GM18519 (cell line): ENCODE data around the gene SLC25A19.
"Not testable (repeated sequence)": the region's sequence is repeated elsewhere in the genome, so short reads cannot be mapped to it uniquely, and the experiment has no call there.

Experiments used
- ATAC-seq: cut with Tn5 transposase; IDR thresholded peaks from one replicate; pipeline ENCODE4 v1.9.1; 2021; ENCODE audit warnings: mild to moderate bottlenecking, moderate library complexity; ENCODE audit not compliant: unreplicated experiment, low FRiP score

Gene SLC25A19

DNA sequence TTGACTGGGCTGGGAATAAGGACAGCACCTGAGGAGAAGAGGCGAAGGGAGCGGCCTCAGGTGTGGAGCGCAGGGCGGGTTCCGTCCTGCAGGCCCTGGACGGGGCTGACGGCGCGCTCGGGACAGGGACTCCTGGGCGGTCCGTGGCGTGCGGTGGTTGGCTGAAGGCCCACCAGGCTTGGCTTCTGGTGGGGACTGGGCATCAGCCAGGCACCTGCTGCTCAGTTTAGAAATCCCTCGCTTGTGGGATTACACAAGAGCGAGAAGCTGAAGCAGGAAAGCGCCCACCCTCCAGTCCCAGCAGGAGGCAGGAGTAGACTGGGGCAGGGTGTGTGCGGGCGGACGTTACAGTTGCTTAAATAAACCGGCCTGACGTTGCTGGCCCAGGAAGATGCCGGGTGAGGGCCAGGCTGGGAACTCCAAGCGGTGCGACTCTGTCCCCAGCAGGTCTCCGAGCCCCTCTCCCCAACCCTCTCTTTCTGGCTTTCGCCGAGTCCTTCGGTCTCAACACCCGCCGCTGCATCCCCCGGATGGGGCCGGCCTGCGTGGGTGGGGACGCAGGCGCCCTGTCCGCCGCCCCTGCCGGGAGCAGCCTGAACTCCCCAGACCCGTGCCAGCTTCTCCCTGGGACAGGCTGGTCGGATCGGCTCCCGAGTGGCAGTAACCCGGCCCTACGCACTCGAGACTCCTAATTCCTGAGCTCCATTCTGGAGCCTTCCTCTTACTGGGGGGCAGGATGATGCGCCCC lies 18.8 kb downstream of the SLC25A19 start:
- no peak for ATAC-seq

DNA sequence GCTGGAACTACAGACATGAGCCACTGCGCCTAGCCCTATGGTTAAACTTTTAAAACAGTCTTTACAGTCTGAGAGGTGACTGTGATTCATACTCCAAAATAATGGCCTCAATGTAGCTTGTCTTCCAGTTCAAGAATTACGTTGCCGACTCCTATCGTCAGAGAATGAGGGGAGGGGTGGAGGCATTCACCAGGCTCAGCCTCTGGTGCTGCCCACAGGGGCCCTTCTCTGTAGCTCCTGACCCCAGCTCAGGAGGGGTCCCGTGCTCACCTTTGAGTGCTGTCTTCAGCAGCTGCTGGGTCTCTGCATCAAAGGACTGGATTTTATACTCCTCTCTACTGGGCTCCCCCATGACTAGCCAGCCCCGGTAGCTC lies 19.4 kb downstream of the SLC25A19 start:
- ATAC-seq: no peak

DNA sequence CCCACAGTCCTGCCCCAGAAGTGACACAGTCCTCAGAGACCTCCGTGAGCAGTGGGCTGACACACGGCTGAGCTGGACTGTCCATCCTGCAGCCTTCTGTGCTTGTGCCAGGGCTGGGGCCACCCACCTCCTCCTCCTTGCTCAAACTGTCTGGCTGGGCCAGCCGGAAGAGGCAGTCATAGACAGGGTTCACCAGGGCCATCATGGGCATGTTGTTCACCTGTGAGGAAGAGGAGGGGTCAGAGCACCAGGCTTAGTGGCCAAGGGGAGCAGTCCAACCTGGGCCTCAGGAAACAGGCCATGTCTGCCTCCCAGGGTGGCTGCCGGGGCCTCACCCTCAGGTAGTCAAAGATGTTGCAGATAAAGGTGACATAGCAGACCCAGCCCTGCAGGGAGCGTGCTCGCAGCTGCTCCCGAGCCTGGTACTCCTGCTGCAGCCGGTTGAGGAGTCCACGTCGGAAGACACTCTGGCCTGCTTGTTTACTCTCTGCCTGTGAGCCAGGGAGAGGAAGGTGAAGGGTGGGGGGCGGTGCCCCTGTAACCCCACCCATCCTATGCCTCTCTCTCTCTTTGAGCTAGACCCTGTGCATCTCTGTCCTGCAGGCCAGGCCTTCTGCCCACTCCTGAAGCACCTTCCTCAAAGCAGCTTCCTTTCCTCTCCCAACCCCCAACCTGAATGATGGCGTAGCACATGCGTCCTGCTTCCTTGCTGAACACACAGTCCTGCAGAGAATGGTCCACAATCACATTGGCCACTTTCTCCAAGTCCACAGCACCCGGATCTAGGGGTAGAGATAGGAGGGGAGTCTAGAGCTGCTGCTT lies 21.6 kb downstream of the SLC25A19 start:
- no peak for ATAC-seq

DNA sequence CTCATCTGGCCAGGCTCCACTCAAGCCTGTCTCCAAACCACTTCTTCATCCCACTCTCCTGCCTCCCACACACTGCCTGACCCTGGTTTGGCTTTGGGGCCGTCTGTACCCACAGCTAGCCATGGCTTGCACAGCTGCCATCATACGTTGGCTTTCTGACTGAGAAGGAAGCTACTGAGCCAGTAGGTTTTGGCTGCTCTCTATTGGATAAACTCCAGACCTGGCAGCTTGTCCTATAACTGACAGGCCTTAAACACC lies 22.2 kb downstream of the SLC25A19 start:
- no peak for ATAC-seq

DNA sequence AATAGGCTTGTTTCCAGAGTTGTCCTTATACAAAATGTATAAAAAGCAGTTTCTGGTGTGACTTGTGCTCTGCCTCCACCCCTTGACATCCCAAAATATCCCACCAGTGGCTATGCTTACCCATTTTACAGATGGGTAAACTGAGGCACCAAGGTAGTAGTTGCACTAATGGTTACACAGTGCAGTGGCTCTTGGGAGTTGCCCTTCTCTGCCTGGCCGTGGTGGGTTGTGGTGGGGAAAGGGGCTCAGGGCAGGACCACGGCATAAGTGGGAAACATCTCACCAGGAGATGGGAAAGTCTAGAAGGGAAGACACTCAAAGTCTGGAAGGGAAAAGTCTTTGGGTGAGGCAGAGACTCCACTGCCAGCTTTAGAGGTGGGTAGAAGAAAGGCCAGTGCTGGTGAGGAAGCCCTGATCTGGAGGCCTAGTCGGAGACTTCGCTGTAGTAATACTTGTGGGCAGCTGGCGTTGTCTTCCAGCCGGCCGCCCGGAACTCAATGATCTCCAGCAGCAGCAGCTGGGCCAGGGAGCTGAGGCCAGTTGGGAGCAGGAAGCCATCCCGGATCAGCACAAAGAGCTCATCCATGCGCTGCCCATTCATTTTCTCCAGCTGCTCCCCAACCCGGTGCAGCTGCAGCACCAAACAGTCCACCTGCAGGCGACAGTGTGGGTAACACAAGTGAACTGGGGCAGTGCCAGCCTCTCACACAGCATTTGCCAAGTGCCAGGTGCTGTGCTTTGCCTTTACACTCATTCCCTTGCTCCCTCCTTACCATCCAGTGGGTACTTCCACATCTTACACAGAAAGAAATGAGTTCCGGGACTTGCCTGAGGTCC lies 22.7 kb downstream of the SLC25A19 start:
- no peak for ATAC-seq

DNA sequence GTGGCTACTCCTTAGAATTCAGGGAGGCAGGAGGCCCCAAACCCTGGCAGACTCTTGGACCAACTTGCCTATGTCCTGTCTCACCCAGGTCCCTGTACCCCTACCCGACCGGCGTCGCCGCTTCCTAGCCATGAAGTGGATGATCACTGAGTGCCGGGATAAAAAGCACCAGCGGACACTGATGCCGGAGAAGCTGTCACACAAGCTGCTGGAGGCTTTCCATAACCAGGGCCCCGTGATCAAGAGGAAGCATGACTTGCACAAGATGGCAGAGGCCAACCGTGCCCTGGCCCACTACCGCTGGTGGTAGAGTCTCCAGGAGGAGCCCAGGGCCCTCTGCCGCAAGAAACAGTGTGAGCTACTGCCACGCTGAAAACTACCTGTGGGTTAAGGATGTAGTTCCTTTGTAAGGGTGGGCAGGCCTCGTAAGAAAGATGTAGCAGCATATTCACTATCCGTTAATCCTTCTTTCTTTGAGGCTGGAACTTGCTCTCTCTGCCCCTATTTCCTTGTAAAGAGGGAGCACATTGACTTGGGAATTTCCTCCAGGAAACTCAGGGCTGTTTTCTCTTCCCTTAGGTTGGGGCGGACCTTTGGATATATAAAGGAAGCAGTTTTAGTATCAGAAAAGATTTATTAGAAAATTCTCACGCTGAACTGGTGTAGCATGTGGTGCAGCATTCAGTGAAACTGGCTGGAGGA lies 23.5 kb downstream of the SLC25A19 start:
- no peak for ATAC-seq

DNA sequence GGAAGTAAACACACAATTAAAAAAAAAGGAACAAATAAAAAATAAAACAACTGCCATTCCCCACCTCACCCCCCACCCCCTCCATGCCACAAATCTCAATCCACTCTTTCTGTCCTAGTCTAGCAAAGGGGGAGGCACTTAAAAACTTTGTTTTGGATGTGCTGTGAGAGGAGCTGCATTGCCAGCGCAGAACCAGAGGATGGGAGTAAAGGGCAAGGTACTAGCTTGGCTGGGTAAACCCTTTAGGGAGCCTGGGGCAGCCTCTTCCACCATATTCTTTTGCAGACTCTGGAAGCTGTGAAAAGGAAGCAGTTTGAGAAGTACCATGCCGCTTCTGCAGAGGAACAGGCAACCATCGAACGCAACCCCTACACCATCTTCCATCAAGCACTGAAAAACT lies 26.2 kb downstream of the SLC25A19 start:
- no peak for ATAC-seq

DNA sequence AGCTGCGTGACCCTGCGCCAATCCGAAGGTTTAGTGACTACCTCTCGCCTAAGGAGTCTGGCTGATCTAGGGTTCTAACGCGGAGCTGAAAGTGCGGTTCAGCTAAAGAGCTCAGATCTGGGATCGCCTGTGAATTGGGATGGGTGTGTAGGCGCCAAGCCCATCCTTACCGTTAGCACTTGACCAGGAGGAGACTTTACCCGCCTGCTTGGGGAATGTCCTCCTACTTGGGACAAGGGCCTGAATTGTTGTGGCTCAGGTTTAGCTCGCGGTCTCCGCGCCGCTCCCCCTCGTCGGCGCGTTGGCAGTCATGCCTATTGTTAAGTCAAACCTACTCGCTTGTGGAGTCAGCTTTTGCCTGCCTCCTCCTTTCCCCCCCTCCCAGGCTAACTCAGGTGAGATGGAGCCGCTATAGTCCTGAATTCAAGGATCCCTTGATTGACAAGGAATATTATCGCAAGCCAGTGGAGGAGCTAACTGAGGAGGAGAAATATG lies 27.1 kb downstream of the SLC25A19 start:
- no peak for ATAC-seq

DNA sequence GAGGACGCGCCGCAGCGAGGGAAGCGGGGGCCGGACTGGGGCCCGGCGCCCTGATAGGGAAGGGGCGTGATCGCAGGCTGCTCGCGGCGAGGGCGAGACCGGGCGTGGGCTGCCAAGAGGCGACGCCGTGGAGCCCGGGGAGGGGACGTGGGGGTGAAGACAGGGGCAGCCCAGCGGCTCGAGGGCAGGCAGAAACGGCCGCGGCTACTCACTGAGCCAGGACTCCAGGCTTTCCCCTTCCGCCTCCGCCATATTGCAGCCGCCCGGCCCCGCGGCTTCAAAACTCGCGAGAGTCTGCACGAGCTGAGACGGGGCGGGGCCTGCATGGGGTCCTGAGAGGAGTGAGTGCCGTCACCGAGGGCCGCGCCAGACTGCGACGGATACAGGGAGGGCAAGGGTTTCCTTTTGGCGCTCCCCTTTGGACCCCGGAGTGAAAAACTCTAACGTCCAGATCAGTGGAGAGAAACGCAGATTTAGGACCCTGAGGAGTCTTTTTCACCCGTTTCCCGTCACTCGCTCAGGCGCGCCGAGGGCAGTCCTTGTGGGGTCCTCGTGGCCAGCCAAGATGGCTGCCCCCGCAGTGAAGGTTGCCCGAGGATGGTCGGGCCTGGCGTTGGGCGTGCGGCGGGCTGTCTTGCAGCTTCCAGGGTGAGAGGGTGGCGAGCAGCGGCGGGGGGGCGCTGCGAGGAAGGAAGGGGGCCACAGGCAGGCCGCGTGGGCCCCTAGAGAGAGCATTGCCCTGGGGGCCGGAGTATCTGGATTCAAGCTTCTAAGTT lies 27.7 kb downstream of the SLC25A19 start, which contains the start of the genes GGA3 and MRPS7:
Gene GGA3 (minus strand): TSS at position 271 of the 776 bp plus-strand sequence. CDS start 19 bp downstream, at position 252.
Gene MRPS7 (plus strand): TSS at position 544 of the 776 bp plus-strand sequence. CDS start 22 bp downstream, at position 566.
- peak; percentile 74 for ATAC-seq

DNA sequence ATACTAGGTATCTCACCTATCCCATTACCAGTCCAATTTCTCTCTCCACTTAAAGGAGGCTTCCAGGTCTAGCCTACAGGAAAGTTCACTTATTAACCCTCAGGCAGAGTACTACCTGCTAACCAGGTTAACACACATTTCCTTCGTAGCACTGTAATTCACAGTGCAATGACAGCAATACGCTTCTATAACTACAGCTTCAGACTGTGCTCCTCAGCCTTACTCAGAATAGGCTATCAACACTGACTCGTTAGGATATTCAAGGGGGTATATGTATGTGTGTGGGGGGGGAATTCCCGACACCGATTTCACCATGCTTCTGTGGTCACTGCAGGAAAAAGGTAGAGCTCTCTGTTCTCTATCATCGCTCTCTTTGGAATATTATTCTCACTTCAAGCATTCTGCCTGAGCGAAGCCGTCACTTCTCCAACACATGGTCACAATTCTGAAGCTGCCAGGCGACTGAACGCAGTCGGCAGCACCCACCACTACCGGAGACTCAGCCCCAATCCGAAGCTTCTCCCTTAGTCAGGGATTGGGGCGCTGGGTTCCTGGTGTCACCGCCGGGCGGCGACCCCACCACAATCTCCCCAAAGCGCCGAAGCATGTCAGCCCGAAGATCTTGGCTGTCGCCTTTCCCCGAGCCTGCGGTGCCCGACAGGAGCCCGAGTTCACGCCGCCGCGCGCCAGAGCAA lies 28.4 kb downstream of the SLC25A19 start:
- peak; percentile 7 for ATAC-seq

DNA sequence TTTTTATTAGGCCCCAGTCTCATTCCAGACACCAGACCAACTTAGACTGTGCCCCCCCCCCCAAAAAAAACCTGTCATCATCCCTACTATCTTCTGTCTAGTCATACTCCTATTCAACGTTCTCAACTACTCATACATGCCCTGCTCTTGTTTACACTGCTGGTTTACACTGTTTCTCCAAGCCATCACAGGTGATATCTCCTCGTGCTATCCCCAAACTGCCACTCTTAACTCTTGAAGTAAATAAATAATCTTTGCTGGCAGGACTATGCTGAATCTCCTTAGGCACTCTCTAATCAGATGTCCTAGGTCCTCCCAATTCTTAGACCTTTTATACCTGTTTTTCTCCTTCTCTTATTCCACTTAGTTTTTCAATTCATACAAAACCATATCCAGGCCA lies 32.0 kb downstream of the SLC25A19 start:
- ATAC-seq: not testable (repeated sequence)

DNA sequence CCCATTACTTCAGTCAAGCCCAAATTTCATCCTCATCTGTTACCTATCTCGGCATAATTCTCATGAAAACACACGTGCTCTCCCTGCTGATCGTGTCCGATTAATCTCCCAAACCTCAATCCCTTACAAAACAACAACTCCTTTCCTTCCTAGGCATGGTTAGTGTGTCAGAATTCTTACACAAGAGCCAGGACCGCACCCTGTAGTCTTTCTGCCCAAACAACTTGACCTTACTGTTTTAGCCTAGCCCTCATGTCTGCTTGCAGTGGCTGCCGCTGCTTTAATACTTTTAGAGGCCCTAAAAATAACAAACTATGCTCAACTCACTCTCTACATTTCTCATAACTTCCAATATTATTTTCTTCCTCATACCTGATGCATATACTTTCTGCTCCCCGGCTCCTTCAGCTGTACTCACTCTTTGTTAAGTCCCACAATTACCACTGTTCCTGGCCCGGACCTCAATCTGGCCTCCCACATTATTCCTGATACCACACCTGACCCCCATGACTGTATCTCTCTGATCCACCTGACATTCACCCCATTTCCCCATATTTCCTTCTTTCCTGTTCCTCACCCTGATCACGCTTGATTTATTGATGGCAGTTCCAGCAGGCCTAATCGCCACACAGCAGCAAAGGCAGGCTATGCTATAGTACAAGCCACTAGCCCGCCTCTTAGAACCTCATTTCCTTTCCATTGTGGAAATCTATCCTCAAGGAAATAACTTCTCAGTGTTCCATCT lies 33.1 kb downstream of the SLC25A19 start:
- not testable (repeated sequence) for ATAC-seq

DNA sequence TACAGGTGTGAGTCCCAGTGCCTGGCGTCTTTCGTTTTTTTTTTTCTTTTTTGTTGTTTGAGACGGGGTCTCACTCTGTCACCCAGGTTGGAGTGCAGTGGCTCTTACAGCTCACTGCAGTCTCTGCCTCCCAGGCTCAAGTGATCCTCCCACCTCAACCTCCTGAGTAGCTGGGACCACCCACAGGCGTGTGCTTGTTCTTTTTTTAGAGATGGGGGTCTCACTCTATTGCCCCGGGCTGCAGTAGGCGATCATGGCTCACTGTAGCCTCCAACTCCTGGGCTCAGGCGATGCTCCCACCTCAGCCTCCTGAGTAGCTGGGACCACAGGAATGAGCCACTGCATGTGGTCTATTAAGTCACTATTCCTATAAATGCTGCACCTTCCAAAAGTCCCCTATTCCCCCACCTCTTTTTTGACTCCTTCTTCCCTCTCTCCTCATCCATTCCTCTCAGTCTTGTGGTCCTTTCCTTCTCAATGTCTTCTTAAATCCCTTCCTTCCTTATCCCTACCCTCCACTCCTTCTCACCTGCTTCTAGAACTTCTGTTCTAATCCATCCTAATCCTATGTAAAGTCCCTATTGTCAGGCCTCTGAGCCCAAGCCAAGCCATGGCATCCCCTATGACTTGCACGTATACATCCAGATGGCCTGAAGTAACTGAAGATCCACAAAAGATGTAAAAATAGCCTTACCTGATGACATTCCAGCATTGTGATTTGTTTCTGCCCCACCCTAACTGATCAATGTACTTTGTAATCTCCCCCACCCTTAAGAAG lies 37.0 kb downstream of the SLC25A19 start:
- ATAC-seq: no peak

DNA sequence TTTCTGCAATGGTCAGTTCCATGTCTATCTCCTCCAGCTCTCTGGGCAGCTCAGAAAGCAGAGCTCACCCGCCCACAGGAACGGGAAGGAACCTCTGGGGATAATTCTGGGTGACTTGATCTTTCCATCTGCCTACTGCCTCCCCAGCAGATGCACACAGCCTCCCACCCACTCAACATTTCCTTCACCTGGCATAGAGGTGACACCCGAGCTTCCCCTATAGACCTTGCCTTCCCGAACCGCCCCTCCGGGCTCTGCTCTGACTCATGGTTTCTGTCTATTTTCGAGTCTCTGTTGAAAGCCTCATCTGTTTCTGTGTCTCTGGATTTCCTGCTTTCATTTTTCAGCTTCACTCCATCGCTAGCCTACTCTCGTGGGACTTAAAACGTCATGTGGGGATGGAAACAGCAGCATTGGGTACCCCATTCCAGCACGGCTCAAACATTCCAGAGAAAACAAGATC lies 39.2 kb downstream of the SLC25A19 start:
- ATAC-seq: peak; percentile 67

DNA sequence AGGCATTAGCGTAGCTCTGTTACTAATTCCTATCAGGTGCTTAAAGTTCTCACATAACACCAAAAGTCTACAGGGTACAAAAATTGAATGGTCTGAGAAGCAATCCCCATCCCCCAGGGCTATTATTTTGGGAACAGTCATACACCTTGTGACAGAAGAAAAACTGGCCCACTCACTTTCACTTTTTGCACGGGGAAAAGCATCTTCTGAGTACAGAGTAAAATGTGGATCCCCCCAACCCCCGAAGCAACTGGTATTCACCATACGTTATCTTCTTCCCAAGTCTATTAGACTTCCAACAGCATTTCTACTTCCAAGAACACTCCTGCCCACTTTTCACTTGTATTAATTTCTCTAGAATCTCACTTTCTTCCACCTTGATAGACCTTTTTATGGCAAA lies 39.7 kb downstream of the SLC25A19 start:
- no peak for ATAC-seq

DNA sequence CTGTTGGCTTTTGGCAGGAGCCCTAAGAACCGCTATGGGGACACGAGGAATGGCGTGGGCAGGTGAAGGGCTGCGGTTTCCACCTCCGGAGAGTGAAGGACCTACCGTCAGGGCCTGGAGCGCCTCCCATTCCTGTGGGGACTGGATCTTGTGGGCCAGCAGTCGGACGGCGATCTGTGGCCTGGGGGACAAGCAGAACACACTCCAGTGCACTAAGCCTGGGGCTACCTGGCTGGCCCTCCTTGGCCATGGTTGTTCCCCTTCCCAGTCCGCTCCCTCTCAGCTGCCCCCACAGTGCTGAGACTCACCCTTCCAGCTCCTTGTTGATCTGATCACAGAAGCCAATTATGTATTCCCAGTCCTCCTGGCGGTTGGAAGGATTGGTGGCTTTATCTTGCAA lies 42.8 kb downstream of the SLC25A19 start:
- no peak for ATAC-seq

DNA sequence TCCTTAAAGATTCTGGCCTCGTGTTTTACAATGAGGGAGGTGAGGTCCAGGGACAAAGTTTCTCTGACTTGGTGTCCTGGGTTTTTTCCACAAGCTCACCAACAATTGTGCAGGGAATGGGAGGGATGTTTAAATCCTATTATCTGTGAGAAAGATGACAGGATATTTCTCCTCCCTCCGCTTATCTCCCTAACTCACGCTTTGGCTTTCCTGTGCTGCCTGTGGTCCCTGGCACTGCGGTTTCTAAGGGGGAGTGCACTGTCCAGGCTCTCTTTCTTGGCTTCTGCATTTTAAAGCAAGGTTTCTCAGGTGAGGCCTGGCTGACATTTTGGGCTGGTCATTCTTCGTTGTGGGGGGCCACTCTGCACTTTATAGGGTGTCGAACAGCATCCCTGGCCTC lies 44.2 kb downstream of the SLC25A19 start:
- ATAC-seq: no peak
